Breast epithelium (tissue), 4 donors: ENCODE results near the gene DGKI. TPM values are rescaled to one million over a fixed set of nuclear protein-coding genes. Genes with fewer than 3 reads are reported as not detected.

Experiments
- DNase-seq, 2 donors: peaks; one replicate each; pipeline ENCODE4 v3.0.0-alpha.2; 2019; ENCODE audit warnings: low spot score in 2 of 2
- H3K27ac ChIP-seq, 2 donors: fragments of 200-600 bp; sonication (generic) in 1 of 2; one replicate each; pipeline ENCODE4 v1.5.1; 2016 to 2019; ENCODE audit warnings: mild to moderate bottlenecking in 1 of 2
- H3K27me3 ChIP-seq, 2 donors: fragments of 200-600 bp; sonication (generic) in 1 of 2; one replicate each; pipeline versions ENCODE4 v1.5.1 to v1.6.0; 2017 to 2019; ENCODE audit warnings: control low read depth in 1 of 2, mild to moderate bottlenecking in 1 of 2
- H3K36me3 ChIP-seq: fragments of 200-600 bp; one replicate; pipeline ENCODE4 v1.5.1; 2019
- H3K4me1 ChIP-seq, 2 donors: fragments of 200-600 bp; sonication (generic); one replicate each; pipeline ENCODE4 v1.5.1; 2016 to 2019; ENCODE audit warnings: control low read depth in 1 of 2
- H3K4me3 ChIP-seq, 3 donors: fragments of 200-600 bp; sonication (generic); 1 replicate in 2 of 3; 2 replicates in 1 of 3; pipeline ENCODE4 v1.5.1; 2016 to 2019; ENCODE audit warnings: mild to moderate bottlenecking in 3 of 3, moderate library complexity in 2 of 3
- H3K9me3 ChIP-seq, 2 donors: fragments of 200-600 bp; sonication (generic) in 1 of 2; one replicate each; pipeline ENCODE4 v1.5.1; 2016 to 2019; ENCODE audit warnings: control low read depth in 1 of 2
- CTCF ChIP-seq, 3 donors: fragments of 450-650 bp; IDR thresholded peaks; one replicate each; pipeline ENCODE4 v1.5.1; 2016 to 2017; ENCODE audit warnings: antibody characterized with exemption in 3 of 3, mild to moderate bottlenecking in 3 of 3, moderate library complexity in 3 of 3
- POLR2A ChIP-seq: fragments of 450-650 bp; IDR thresholded peaks from one replicate; pipeline ENCODE4 v1.6.1; 2016; ENCODE audit warnings: antibody characterized with exemption, mild to moderate bottlenecking, moderate library complexity
- POLR2AphosphoS5 ChIP-seq, 3 donors: sonication (generic); formaldehyde crosslinking; IDR thresholded peaks; one replicate each; pipeline ENCODE4 v1.6.1; 2017; ENCODE audit warnings: antibody characterized with exemption in 3 of 3
- intact Hi-C: fragments of 100-400 bp; cut with DNase I; formaldehyde crosslinking; loops from one replicate; pipeline ENCODE4 v1.15.1; 2023; ENCODE audit warnings: low total_unique reads
- total RNA-seq, 3 donors: library from RNA; depleted of rRNA; stranded (reverse); fragments of >200 nt; gene quantifications; one replicate each; pipeline ENCODE4 v1.1.0, GENCODE V29; 2016

The DGKI gene
- total RNA-seq, 3 donors from 2014 or later: 2.7 to 4.1 (median 2.9) TPM

- TF ChIP-seq POLR2AphosphoS5 (IDR thresholded peaks at IDR 0.05) (no peak), POLR2A (no peak), CTCF (IDR thresholded peaks at IDR 0.05) (no peak)
- Histone ChIP-seq H3K36me3 (no peaks in the 10 kb centered on the region), H3K4me1 (no peaks in the 10 kb centered on the region), H3K27ac (no peak overlapping the region), H3K27me3 (no peaks in the 10 kb centered on the region), H3K4me3 (no peak overlapping the region), H3K9me3 (no peaks in the 10 kb centered on the region)
- intact Hi-C loops: no loop called here
- no peak for DNase-seq
Measured at GRCh38 chr7:137603043-137603442, 243.7 kb downstream of the DGKI start.

GRCh38 chr7:137601642-137602041, 245.1 kb downstream of the DGKI start:
- Histone ChIP-seq H3K27me3 (no peaks in the 10 kb centered on the region), H3K36me3 (no peaks in the 10 kb centered on the region), H3K9me3 (no peaks in the 10 kb centered on the region), H3K4me1 (no peaks in the 10 kb centered on the region), H3K27ac (no peak overlapping the region), H3K4me3 (no peak overlapping the region)
- intact Hi-C loops: no loop called here
- DNase-seq: no peak
- TF ChIP-seq CTCF (IDR thresholded peaks at IDR 0.05) (no peak), POLR2A (no peak), POLR2AphosphoS5 (IDR thresholded peaks at IDR 0.05) (no peak)

- Histone ChIP-seq H3K36me3 (no peaks in the 10 kb centered on the region), H3K27me3 (no peaks in the 10 kb centered on the region), H3K4me3 (no peak overlapping the region), H3K27ac (no peak overlapping the region), H3K9me3 (no peaks in the 10 kb centered on the region), H3K4me1 (no peaks in the 10 kb centered on the region)
- no peak for DNase-seq
- TF ChIP-seq CTCF (IDR thresholded peaks at IDR 0.05): no peak
- TF ChIP-seq POLR2AphosphoS5 (IDR thresholded peaks at IDR 0.05): no peak
- TF ChIP-seq POLR2A: no peak
- intact Hi-C loops: no loop called here
Measured at GRCh38 chr7:137597856-137598255, 248.9 kb downstream of the DGKI start.

GRCh38 chr7:137593115-137593711, 253.6 kb downstream of the DGKI start:
- no peaks in the 10 kb centered on the region for H3K27me3 ChIP-seq
- DNase-seq: no peak
- no peaks in the 10 kb centered on the region for H3K36me3 ChIP-seq
- H3K4me3 ChIP-seq: no peak overlapping the region
- intact Hi-C loops: no loop called here
- no peaks in the 10 kb centered on the region for H3K4me1 ChIP-seq
- no peak overlapping the region for H3K27ac ChIP-seq
- H3K9me3 ChIP-seq: no peaks in the 10 kb centered on the region
- TF ChIP-seq POLR2AphosphoS5 (IDR thresholded peaks at IDR 0.05) (no peak), CTCF (IDR thresholded peaks at IDR 0.05) (no peak), POLR2A (no peak)

- DNase-seq: peak in 1 of 2 donors; percentile 24
- intact Hi-C loops: no loop called here
Measured at GRCh38 chr7:137592232-137592896, 254.4 kb downstream of the DGKI start.

More at GRCh38 chr7:137592232-137592896, 254.4 kb downstream of the DGKI start:
- Histone ChIP-seq H3K4me1 (no peaks in the 10 kb centered on the region), H3K27me3 (no peaks in the 10 kb centered on the region), H3K36me3 (no peaks in the 10 kb centered on the region), H3K27ac (no peak overlapping the region), H3K9me3 (no peaks in the 10 kb centered on the region), H3K4me3 (no peak overlapping the region)
- TF ChIP-seq POLR2A (no peak), CTCF (IDR thresholded peaks at IDR 0.05) (peak; percentile 32 to 66 (median 60))
